CD1c-positive myeloid dendritic cell (primary cell): ENCODE data around the gene GPNMB.
"Not testable (repeated sequence)": the region's sequence is repeated elsewhere in the genome, so short reads cannot be mapped to it uniquely, and the experiment has no call there.

Source experiments
- DNase-seq: peaks from one replicate; pipeline ENCODE4 v3.0.0-alpha.2; 2016; ENCODE audit errors: extremely low spot score

The GPNMB gene

DNA sequence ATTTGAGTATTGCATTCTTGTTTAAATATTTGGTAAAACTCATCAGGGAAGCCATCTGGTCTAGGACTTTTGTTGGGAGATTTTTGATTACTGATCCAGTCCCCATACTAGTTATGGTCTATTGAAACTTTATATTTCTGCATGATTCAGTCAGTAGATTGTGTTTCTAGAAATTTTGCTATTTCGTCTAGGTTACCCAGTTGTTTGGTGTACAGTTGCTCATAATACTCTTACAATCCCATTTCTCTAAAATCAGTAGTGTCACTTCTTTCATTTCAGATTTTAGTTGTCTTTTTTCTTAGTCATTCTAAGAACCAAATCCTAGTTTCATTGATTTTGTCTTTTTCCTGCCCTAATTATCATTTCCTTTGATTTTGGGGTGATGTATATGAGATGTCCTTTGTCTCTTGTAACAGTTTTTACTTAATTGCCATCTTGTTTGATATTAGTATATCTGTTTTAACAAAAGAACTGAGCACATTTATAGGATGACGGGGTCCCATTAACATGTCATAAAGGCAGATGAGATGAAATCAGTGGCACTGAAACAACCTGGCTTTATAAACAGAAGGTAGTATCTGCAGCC lies 60.5 kb downstream of the GPNMB start:
- no peak for DNase-seq

GRCh38 chr7:23308754-23309153 lies 62.2 kb downstream of the GPNMB start:
- no peak for DNase-seq

DNA sequence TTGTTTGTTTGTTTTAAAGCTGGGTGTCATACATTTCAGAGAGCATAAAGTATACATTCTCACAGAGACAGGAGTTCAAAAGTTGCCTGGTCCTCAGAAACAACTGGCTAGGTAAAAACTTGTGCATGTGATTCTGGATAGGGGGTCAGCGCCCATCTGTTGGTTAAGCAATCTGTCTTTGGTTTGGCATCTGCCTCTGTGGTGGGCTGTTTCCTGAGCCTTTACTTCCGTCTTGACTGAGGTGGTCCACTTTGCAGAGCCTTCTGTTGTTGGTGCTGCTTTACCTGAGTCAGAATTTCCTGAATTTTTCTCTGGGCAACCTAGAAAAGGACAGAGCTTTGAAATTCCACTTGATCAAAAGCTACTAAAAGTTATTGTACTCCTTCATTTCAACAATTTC lies 65.6 kb downstream of the GPNMB start:
- not testable (repeated sequence) for DNase-seq

DNA sequence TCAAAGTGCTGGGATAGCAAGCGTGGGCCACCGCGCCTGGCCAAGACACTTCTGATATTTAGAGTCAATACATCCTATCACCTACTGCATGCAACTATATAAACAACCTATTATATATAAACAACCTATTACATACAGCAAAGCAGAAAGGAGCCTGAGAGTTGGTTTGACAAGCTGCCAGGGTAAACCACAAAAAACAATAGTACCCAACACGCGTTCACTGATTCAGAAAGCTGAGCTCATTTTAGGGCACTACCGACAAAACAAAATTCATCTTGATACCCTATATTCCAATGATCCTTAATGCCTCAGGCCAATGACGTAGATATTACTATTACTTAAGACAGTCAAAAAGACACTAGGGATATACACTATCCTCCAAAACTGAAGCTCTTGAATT lies 68.8 kb downstream of the GPNMB start:
- DNase-seq = no peak
